Left hindlimb (tissue), 1 donor: Measurements from ENCODE around the gene FMN1.
"Not testable (repeated sequence)": the region's sequence is repeated elsewhere in the genome, so short reads cannot be mapped to it uniquely, and the experiment has no call there.

ENCODE experiments used
- DNase-seq: peaks from one replicate; pipeline ENCODE4 v3.0.0-alpha.2; 2018

Gene FMN1

DNA sequence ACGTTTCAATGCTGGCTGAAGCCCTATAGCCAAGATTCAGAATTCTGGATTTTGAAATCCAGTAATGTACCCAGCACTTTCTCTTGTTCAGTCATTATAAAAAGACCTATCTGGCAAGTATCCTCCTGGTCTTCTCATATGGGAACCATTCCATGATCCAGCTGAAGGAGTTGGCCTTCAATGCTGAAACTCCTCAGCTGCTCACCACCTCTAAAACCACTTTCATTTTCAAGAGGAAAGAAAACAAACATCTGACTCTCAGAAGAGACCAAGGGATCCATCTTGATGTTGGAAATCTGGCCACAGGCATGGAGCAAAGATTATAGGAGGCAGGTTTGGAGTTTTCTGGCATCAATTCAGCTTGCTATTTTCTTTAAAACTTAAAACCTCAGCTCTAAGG is 235.4 kb downstream of the FMN1 start:
- DNase-seq: no peak

DNA sequence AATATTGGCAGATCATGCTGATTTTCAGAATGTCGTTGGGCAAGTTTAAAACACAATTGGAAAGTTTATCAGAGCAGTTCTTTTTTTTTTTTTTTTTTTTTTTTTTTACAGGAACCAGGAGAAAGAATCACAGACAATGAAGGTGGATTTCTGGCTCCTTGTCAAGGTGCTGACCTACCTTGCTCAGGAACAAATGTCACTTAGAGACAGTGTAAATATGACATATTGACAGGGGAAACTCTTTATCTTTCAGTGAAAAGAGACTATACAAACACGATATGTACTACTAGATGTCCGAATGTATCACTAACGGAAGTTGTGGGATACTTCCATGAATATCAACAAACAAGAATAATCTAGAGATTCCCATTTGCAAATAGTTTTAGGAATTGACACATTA is 237.3 kb downstream of the FMN1 start:
- no peak for DNase-seq

DNA sequence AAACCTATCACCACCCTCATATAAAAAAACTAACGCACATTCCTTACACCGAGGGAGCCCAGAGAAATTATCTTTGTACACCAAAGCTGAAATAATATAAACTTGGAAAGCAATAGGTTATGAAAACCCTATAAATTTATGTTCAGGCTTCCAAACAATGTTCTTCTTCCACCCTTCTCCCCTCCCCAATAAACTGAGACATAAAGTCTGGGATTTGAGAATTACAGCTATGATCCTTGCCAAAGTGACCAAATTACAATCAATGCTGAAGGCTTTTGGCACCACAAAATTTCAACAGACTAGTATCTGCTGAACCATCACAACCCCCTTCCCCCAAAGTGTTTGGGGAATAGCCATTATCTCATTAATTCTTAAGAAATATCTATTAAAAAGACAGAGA is 237.8 kb downstream of the FMN1 start:
- no peak for DNase-seq

DNA sequence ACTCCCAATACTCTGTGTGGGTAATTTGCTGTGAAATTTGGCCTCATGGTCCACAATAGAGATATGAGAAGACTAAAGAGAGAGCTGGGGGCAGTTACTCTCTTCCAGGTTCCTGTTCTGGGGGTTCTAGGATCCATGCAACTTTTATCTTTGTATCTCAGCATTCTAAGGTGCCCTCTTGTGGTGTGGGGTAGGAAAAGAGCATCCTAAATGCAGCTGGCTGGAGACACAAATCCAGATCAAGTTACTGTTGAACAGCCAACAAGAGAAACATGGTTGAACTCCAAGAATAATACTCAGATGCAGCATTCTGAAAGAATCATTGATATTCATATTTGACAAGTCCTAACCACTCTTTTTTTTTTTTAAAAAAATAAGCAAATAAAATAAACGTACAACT is 238.5 kb downstream of the FMN1 start:
- DNase-seq: peak; percentile 53

DNA sequence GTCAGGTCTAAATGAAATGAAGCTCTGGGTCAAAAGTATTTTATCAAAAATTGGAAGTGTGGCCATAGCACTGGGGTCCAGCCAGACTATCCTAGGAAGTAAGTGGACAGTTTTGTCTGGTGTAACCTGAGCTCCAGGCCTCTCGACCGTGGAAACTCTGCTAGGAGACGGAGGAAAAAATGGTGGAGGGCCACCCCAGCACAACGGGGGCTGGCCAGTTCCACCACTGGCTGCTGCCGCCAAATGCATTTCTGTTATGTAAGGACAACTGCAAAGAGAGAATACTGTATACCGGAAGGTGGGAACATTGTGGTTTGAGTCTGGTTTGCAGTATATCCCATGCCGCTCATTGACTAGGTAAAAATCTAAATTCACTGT is 241.0 kb downstream of the FMN1 start:
- DNase-seq: peak; percentile 70

DNA sequence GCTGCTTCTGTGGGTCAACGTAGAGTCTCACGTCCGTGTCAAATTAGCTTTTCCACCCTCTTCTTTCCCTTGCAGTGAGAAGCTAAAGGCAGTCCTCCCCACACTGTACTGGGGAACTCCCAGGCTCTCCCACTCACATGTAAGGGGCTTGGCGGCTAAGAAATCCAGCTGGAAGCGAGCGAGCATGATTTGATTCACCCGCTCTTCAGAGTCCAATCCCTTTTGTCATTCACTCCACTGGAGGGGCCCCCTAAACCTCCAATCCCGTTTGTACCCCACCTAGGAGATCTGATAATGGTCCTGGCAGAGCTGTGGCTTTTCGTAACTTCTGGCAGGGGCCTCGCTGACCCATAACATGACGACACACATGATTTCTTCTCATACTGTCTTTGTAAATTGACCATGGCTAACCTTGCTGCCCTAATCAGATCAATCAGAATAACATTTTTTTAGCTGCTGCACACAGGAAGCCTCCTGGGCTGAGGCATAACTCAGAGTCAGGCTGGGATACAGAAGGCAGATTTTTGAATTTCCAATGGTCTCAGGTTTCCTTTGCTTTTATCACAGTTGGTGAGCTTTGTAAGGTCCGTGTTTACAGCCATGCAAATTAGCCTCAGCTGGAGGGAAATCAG is 241.5 kb downstream of the FMN1 start:
- peak; percentile 53 for DNase-seq

DNA sequence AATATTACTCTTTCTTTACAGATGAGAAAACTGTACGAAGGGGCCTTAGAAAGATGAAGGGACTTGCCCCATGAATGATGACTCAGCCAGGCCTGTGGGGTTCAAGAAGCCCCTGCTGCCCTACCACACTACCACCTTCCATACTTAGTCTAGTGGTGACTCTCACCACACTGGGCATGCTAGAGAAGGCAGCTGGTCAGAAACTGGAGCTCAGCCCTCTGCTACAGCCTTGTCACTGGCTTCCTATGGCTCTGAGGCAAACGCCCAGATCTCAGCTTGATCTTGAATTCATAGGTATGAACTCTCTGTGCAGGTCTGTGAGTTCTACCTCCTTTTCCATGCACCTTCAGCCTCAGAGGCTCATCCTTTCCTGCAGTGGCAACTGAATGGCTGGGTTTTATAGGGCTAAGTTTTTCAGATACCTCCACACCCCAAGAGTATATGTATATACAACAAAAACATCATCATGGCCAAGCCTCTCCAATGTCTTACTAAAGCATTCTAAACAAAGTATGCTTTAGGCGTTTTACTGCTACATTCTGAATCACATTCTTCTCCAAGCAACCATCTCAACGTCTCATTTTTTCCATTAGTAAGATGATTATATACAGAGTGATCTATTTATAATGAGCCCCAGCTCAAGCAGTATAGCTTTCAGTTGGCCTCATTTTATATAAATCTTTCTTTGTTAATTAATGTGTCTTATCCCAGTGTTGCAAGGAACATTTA is 242.6 kb downstream of the FMN1 start:
- no peak for DNase-seq

DNA sequence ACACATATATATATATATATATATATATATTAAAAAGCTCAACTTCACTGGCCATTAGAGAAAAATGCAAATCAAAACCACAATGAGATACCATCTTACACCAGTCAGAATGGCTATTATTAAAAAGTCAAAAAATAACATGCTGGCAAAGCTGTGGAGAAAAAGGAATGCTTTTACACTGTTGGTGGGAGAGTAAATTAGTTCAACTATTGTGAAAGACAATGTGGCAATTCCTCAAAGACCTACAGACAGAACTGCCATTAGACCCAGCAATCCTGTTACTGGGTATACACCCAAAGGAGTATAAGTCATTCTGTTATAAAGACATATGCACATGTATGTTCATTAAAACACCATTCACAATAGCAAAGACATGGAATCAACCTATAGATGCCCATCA is 244.5 kb downstream of the FMN1 start:
- not testable (repeated sequence) for DNase-seq

DNA sequence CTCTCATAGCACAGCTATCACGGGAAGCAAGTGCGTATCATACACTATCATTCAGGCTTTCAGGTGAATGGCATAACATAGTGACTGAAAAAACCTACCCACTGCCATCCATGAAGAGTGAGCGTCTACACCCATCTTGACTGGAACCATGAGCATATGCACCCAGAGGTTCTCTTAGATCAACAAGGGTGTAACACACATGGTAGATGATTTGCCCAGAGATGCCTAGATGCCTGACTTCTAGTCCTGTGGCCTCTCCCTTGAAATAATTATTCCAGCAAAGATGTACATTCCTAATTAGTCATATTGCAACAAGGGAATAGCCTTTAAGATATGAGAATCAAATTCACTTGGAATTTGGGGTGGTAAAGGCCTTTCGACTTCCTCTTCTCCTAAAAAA is 248.3 kb downstream of the FMN1 start:
- no peak for DNase-seq

DNA sequence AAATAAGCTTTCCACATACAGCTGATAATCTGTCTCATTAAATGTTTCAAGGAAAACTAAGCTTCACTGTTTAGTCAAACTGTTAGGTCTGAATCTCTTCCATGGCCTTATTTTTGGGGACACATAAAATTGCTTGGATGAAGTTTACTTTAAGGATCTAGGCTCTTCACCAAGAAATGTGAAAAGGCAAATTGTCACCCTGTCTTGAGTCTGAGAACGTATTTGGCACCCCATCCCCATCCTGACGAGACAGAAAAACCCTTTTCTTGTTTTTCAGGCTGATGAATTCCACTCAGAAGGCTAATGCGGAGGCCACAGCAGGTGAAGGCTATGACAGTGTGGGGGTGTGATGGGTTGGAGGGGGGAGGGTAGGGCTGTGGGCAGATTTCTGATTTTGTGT is 250.1 kb downstream of the FMN1 start:
- no peak for DNase-seq

DNA sequence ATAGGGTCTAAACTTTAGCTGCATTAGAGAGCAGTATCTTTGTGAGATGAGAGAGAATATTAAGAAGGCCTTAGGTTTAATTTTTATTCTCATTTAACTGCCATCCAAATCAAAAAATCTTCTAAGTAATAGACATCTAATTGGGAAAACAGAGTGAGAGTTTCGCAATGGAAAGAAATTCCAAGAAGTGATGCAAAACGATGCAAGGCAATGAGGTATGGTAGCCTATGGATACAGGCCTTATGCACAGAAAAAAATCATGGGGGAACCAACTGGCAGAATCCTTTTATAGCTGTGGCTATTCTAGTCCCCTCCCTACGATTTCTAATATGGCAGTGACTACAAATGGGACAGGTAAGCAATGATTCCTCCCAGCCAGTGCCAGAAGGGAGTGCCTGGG is 250.8 kb downstream of the FMN1 start:
- DNase-seq: no peak

DNA sequence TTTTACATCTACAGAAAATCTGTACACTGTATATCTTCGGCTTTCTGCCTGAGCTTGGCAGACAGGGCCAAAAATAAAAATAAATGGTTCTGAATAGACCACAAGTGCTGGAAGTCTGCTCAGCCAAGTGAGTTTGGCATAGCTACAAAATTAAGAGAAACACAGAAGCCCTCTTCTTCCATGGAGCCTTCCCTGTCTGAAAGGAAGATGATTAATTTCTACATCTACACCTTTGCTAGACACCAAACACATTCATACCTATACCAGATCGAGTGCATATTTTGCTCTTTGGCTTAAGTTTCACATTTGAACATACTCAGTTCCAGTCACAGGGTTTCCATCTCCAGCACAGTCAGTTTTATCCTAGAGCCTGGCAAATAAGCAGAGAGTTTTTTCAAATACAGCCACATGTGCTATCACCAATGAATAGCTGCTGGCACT is 252.1 kb downstream of the FMN1 start:
- DNase-seq: no peak

DNA sequence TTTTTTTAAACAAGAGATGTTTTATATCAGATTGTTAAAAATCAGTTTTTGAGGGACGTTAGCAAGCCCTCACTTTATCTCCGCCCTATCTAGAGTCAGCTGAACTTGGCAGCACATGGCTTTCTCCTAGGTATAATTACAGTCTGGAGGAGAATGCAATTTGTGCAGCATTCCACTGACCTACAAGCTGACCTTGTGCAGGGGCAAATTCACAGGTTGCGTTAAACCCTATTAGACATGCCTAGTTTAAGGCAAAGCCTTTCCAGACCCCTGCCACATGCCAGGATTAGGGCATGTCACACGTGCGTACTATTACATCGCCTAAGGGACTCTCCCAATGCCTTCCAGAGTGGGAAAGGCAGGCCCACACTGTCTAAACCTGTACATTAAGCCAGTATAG is 252.7 kb downstream of the FMN1 start:
- no peak for DNase-seq

DNA sequence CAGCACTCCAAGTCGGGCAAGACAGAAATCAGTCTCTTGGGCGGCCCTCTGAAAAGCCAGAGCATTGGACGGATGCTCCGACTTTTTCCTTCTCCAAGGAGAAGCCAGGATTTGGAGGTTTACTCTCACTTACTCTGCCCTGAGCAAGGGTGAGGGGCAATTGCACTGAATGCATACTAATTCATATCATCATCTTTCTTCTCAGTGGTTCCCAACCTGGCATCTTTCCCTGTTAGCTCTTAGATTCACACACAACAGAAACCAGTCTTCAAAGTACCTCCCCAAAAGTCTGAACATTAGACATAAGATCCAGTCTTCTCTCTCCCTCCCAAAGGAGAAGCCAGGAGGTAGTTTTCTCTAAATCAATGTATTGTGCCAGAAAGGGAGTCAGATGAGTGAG is 257.5 kb downstream of the FMN1 start:
- DNase-seq: no peak

DNA sequence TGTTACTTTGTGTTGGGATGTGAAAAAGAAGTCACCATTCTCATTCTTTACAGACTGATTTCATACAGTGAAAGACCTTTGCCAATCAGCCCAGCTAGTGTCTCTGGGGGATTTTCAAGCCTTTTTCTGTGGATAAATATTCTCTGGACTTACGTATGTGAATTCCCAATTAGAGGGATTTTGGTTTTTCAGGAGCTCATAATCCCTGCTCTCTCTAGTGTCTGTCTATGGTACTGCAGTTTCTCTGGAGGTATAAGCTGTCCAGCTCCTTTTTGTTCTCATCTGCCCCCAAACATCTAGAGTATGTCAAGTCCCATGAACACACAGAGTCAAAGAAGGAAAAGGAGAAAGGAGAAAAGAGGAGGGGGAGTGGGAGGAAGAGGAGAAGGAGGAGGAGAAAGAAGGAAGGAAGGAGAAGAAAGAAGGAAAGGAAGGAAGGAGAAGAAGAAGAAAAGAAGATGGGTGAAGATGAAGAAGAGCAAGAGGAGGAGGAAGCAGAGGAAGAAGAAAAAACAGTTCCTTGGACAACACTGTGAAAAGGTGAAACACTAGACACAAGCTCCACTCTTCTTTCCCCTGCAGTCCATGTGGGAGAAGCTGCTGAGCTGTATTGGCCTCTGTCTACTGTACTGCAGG is 258.1 kb downstream of the FMN1 start:
- DNase-seq: no peak

DNA sequence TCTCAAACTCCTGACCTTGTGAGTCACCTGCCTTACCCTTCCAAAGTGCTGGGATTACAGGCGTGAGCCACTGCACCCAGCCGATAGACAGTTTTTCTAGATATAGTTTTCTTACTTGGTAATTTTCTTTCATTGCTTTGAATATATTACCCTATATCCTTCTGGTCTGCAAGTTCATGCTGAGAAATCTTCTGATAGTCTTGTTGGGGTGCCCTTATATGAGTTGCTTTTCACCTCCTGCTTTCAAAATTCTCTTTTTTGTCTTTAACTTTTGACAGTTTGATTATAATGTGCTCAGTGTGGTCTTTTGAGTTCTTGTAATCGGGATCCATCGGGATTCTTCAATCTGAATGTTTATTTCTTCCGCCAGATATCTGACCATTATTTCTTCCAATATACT is 259.4 kb downstream of the FMN1 start:
- no peak for DNase-seq

DNA sequence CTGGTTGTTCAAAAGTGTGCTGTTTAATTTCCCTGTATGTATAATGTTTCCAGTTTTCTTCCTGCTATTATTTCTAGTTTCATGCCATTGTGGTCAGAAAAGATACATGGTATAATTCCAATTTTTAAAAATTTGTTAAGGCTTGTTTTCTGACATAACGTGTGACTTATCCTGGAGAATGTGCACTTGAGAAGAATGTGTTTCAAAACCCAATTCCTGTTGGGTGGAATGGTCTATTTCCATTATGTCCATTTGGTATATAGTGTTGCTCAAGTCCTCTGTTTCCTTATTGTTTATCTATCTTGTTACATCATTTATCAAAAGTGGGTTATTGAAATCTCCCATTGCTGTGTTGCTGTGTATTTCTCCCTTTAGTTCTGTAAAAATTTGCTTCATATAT is 261.3 kb downstream of the FMN1 start:
- no peak for DNase-seq

DNA sequence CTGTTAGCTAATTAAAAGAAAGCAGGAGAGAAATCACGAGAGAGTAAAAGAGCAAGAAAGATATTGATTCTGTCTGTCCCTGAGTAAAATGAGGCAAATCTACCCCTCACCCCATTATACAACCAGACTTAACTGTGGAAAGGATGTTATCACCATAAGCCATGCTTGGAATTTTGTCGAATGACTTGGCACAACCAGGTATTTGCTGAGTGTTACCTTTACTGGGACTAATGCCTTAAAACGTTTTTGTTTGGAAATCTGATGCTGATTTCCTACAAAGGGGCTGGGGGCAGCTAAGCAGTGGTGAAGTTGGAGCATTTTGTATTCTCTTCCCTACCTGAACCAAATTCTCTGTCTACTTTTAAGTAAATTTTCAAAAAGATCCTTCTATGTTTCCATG is 265.6 kb downstream of the FMN1 start:
- DNase-seq: no peak

DNA sequence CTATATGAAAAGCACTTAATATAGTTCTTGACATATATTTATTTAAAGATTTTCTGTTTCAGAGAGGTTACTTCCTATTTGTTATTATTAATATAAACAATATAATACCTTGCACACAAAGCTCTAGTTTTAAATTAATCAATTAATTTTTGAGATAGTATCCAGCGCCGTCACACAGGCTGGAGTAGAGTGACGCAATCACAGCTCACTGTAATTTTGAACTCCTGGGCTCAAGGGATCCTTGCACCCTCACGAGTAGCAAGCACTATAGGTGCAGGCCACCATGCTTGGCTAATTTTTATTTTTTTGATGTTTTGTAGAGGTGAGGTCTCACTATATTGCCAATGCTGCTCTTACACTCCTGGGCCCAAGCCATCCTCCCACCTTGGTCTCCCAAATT is 267.4 kb downstream of the FMN1 start:
- no peak for DNase-seq

DNA sequence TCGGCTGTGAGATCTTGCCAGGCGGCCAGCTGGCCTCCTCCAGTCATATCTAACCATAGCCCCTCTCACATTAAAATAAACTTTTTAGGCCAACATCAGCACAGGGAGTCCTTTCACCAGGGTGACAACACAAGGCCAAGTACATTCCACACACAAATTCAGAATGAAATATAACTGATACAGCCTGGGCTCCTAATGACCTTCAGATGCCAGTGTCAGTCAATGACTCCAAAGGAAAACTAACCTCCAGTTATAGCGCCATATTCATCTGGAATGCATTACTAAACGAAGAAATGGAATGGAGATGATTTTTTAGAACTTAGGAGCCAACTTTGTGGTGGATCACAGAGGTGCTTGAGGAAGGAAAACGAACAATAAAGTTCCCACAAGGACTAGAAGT is 271.3 kb downstream of the FMN1 start:
- no peak for DNase-seq

DNA sequence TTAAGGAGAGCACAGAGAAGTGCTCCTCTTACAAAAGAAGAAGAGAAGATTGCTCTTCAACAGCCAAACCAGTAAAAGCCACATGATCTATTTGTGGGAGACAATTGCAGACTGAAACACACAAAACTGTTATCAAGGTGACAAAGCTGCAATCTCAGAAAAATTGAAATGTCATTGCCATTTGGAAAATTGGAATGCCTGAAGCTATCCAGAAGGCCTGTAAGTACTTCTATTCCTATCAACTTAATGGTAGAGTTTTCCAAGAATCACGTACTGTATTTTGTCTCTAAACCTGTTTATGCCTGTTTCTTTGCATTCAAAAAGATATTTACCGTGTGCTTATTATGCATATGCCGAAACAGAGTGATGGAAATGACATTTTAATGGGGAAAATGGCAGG is 272.0 kb downstream of the FMN1 start:
- DNase-seq: no peak

DNA sequence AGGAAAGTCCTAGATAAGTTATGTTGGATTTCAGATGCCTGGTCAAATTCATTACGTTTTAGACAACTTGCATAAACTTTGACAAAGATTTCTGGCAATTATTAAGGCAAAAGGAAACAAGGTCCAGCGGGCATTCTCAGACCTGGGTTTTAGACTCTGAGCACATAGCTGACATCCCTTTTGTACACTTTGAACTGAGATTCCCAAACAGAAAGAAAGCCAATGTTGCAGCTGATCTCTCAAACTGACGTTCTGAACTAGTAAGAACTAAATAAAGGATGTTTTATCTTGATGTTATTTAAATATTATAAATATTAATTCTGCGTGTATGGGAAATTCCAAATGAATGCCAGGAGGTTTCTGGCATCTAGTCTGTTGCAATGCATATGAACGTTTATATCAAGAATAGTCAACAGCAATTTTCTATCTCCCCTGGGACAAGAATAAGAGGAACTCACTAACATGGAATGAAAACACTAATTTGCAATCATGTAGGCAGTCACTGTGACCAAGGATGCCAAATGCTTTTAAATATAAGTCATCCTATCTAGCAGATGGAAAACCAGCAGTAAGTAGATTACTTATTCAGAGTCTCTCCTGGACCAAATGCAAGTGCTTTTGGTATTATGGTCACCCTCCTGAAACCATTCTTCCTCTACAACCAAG is 274.6 kb downstream of the FMN1 start:
- DNase-seq: no peak

DNA sequence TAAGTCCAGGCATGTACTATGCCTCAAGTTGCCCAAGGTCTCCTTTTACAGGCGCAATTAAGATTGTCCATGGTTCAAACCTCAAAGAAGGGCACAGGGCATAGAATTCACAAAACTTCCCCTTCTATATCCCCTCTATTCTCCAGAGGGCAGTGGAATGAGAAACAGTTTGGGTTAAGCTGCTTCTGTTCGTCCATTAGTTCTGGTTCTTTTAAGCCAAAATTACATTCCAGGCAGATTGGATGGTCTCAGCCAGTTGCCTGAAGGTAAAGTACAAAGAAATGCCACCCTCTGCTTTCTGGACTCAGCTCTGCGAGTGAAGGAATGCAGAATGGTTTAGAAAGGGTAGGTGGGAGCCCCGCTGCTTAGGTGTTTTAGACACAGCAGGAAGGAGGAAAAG is 276.0 kb downstream of the FMN1 start:
- DNase-seq: no peak

DNA sequence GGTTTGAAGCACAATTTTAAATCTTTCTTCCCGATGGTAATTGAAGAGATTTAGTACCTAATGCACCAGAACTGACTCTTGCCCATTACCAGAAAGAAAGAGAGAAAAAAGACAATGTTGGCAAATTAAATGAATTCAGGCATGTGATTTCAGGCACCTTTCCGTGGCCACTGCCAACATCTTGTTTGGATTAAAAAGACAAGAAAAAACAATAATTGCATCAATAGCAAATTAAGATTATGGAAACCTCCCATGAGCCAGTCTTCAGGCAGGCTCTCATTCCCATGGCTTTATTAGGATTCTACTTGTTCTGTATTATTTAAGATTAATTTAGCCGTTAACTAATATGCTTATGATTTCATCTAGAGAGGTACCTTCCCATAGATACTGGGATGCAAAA is 283.7 kb downstream of the FMN1 start:
- DNase-seq: no peak
